Stimulated activated CD8-positive, alpha-beta memory T cell treated with anti-CD3 and anti-CD28 coated beads, Interleukin-12 subunit alpha, Interleukin-12 subunit beta, amount 100 ng/mL, for 24 hours (primary cell): Measurements from ENCODE around the gene RANBP10.

Experiments used
- DNase-seq: peaks from one replicate; pipeline ENCODE4 v3.0.0-alpha.2; 2020; ENCODE audit errors: extremely low read depth

The RANBP10 gene

GRCh38 chr16:67828651-67829050 lies 22.3 kb upstream of the RANBP10 start:
- no peak for DNase-seq

GRCh38 chr16:67825906-67826305 lies 19.5 kb upstream of the RANBP10 start:
- DNase-seq: no peak

GRCh38 chr16:67825119-67825518 lies 18.8 kb upstream of the RANBP10 start:
- DNase-seq: no peak

GRCh38 chr16:67822511-67822910 lies 16.2 kb upstream of the RANBP10 start:
- DNase-seq: no peak

- DNase-seq: no peak
Measured at GRCh38 chr16:67820608-67821259, 14.4 kb upstream of the RANBP10 start.

GRCh38 chr16:67814567-67814966 lies 8.2 kb upstream of the RANBP10 start:
- no peak for DNase-seq

GRCh38 chr16:67811899-67812298 lies 5.5 kb upstream of the RANBP10 start:
- no peak for DNase-seq

- DNase-seq: no peak
Measured at GRCh38 chr16:67807148-67807682, 855 bp upstream of the RANBP10 start.

GRCh38 chr16:67805718-67806427 lies 487 bp downstream of the RANBP10 start:
- no peak for DNase-seq

GRCh38 chr16:67804853-67805542 lies 1.4 kb downstream of the RANBP10 start:
- no peak for DNase-seq

- DNase-seq: no peak
Measured at GRCh38 chr16:67803894-67804293, 2.5 kb downstream of the RANBP10 start.

GRCh38 chr16:67801883-67802282 lies 4.5 kb downstream of the RANBP10 start:
- no peak for DNase-seq

GRCh38 chr16:67801241-67801640 lies 5.1 kb downstream of the RANBP10 start:
- no peak for DNase-seq

GRCh38 chr16:67800338-67800926 lies 5.9 kb downstream of the RANBP10 start:
- no peak for DNase-seq

GRCh38 chr16:67796099-67796718 lies 10.2 kb downstream of the RANBP10 start:
- no peak for DNase-seq

GRCh38 chr16:67790071-67790470 lies 16.3 kb downstream of the RANBP10 start:
- no peak for DNase-seq

GRCh38 chr16:67786491-67786890 lies 19.9 kb downstream of the RANBP10 start:
- DNase-seq: no peak

- DNase-seq: no peak
Measured at GRCh38 chr16:67783353-67783725, 23.0 kb downstream of the RANBP10 start.

GRCh38 chr16:67782567-67783352 lies 23.6 kb downstream of the RANBP10 start:
- DNase-seq: no peak

GRCh38 chr16:67781565-67781921 lies 24.8 kb downstream of the RANBP10 start:
- DNase-seq: no peak
